ENCODE measurements around the gene MAPK11.

Gene MAPK11

GRCh38 chr22:50278956-50279619, 8.9 kb upstream of the MAPK11 start:
- H3K4me3 ChIP-seq (ENCODE audit: low read depth, low read length): no peak overlapping the region
- TF ChIP-seq CTCF (IDR thresholded peaks at IDR 0.05; ENCODE audit: low read depth, low read length, missing control alignments): no peak
- no peak for DNase-seq (ENCODE audit: low read depth)

- no peak overlapping the region for H3K4me3 ChIP-seq (ENCODE audit: low read depth, low read length)
- TF ChIP-seq CTCF (IDR thresholded peaks at IDR 0.05; ENCODE audit: low read depth, low read length, missing control alignments): no peak
- no peak for DNase-seq (ENCODE audit: low read depth)
Observed at GRCh38 chr22:50278461-50278860, 8.3 kb upstream of the MAPK11 start.

GRCh38 chr22:50277761-50278160, 7.6 kb upstream of the MAPK11 start:
- H3K4me3 ChIP-seq (ENCODE audit: low read depth, low read length): no peak overlapping the region
- TF ChIP-seq CTCF (IDR thresholded peaks at IDR 0.05; ENCODE audit: low read depth, low read length, missing control alignments): no peak
- DNase-seq (ENCODE audit: low read depth): no peak

GRCh38 chr22:50276143-50276542, 6.0 kb upstream of the MAPK11 start:
- no peak overlapping the region for H3K4me3 ChIP-seq (ENCODE audit: low read depth, low read length)
- peak; percentile 86 for TF ChIP-seq CTCF (IDR thresholded peaks at IDR 0.05; ENCODE audit: low read depth, low read length, missing control alignments)
- DNase-seq (ENCODE audit: low read depth): peak; percentile 65

- H3K4me3 ChIP-seq (ENCODE audit: low read depth, low read length): no peak overlapping the region
- DNase-seq (ENCODE audit: low read depth): no peak
- TF ChIP-seq CTCF (IDR thresholded peaks at IDR 0.05; ENCODE audit: low read depth, low read length, missing control alignments): no peak
Observed at GRCh38 chr22:50275181-50276055, 5.2 kb upstream of the MAPK11 start.

GRCh38 chr22:50274771-50275170, 4.6 kb upstream of the MAPK11 start:
- no peak for DNase-seq (ENCODE audit: low read depth)
- no peak for TF ChIP-seq CTCF (IDR thresholded peaks at IDR 0.05; ENCODE audit: low read depth, low read length, missing control alignments)
- no peak overlapping the region for H3K4me3 ChIP-seq (ENCODE audit: low read depth, low read length)
